Head of caudate nucleus (tissue), 42 donors: ENCODE measurements around the gene TMEM184B.
"Not testable (repeated sequence)": the region's sequence is repeated elsewhere in the genome, so short reads cannot be mapped to it uniquely, and the experiment has no call there.

Source experiments
- DNase-seq, 42 donors: peaks; one replicate each; pipeline versions ENCODE4 v3.0.0 to v3.0.0-alpha.2; 2020 to 2021; ENCODE audit warnings: mixed read lengths in 7 of 42
- intact Hi-C: fragments of 100-400 bp; cut with DNase I; formaldehyde crosslinking; loops from one replicate; pipeline ENCODE4 v1.15.0; 2022

TMEM184B gene

GRCh38 chr22:38236786-38237185 is 36.0 kb downstream of the TMEM184B start:
- intact Hi-C loops: loop anchor here (10.0 kb wide), 1 partner anchor 122 kb away; the partner anchor contains the start of gene BAIAP2L2
- DNase-seq: no peak

GRCh38 chr22:38235240-38235850 is 37.5 kb downstream of the TMEM184B start:
- no peak for DNase-seq
- intact Hi-C loops: loop anchor here (10.0 kb wide), 1 partner anchor 121 kb away; the partner anchor contains the start of gene BAIAP2L2

GRCh38 chr22:38233856-38234255 is 39.0 kb downstream of the TMEM184B start:
- intact Hi-C loops: loop anchor here (10.0 kb wide), 1 partner anchor 119 kb away; the partner anchor contains the start of gene BAIAP2L2
- DNase-seq: not testable (repeated sequence)

GRCh38 chr22:38233427-38233826 is 39.4 kb downstream of the TMEM184B start:
- intact Hi-C loops: loop anchor here (10.0 kb wide), 1 partner anchor 119 kb away; the partner anchor contains the start of gene BAIAP2L2
- DNase-seq: peak in 8 of 42 donors; percentile 24 to 67 (median 48)

GRCh38 chr22:38232196-38232595 is 40.6 kb downstream of the TMEM184B start:
- intact Hi-C loops: loop anchor here (10.0 kb wide), 1 partner anchor 117 kb away; the partner anchor contains the start of gene BAIAP2L2
- DNase-seq: no peak

GRCh38 chr22:38230916-38231315 is 41.9 kb downstream of the TMEM184B start:
- DNase-seq: no peak
- intact Hi-C loops: loop anchor here (10.0 kb wide), 1 partner anchor 116 kb away; the partner anchor contains the start of gene BAIAP2L2

- DNase-seq: peak in 40 of 42 donors; percentile 27 to 85 (median 64)
- intact Hi-C loops: loop anchor here (10.0 kb wide), 1 partner anchor 115 kb away; the partner anchor contains the start of gene BAIAP2L2
Observed at GRCh38 chr22:38230108-38230825, 42.5 kb downstream of the TMEM184B start.

GRCh38 chr22:38228873-38229740 is 43.7 kb downstream of the TMEM184B start:
- peak in 6 of 42 donors; percentile 19 to 65 (median 42) for DNase-seq
- intact Hi-C loops: no loop called here

GRCh38 chr22:38228326-38228872 is 44.4 kb downstream of the TMEM184B start:
- DNase-seq: no peak
- intact Hi-C loops: no loop called here

- no peak for DNase-seq
- intact Hi-C loops: no loop called here
Observed at GRCh38 chr22:38226853-38227649, 45.8 kb downstream of the TMEM184B start.

GRCh38 chr22:38223289-38223960 is 49.4 kb downstream of the TMEM184B start:
- DNase-seq: peak in 10 of 42 donors; percentile 25 to 74 (median 45)
- intact Hi-C loops: no loop called here

GRCh38 chr22:38222797-38223119 is 50.1 kb downstream of the TMEM184B start:
- DNase-seq: no peak
- intact Hi-C loops: no loop called here

GRCh38 chr22:38221908-38222796 is 50.7 kb downstream of the TMEM184B start:
- no peak for DNase-seq
- intact Hi-C loops: no loop called here

- intact Hi-C loops: no loop called here
- no peak for DNase-seq
Observed at GRCh38 chr22:38221407-38221806, 51.4 kb downstream of the TMEM184B start.

GRCh38 chr22:38220653-38221386 is 52.0 kb downstream of the TMEM184B start:
- no peak for DNase-seq
- intact Hi-C loops: no loop called here

- no peak for DNase-seq
- intact Hi-C loops: no loop called here
Observed at GRCh38 chr22:38220163-38220562, 52.6 kb downstream of the TMEM184B start.
